ENCODE data around the gene SDR39U1. TPM values are rescaled to one million over a fixed set of nuclear protein-coding genes. Genes with fewer than 3 reads are reported as not detected.
"Not testable (repeated sequence)": the region's sequence is repeated elsewhere in the genome, so short reads cannot be mapped to it uniquely, and the experiment has no call there.

SDR39U1 gene
- polyA plus RNA-seq, 4 donors = 41.4 to 52.6 (median 50.2) TPM

DNA sequence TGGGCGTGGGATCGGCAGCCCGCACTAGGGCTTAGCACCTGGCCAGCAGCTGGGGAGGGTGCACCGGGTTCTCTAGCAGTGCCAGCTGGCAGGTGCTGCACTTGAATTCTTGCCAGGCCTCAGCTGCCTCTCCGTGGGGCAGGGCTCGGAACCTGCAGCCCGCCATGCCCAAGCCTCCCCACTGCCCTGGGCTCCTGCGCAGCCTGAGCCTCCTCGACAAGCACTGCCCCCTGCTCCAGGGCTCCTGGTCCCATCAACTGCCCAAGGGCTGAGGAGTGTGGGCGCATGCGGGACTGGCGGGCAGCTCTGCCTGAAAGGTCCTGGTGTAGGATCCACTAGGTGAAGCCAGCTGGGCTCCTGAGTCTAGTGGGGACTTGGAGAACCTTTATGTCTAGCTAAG, 30.6 kb upstream of the SDR39U1 start:
- Histone ChIP-seq H3K27me3 (ENCODE audit: control insufficient read depth in 3 of 3, insufficient read depth in 3 of 3, low read length in 3 of 3) (no peaks in the 10 kb centered on the region), H3K4me3 (ENCODE audit: low read depth in 1 of 3, low read length in 3 of 3) (no peak overlapping the region), H3K4me1 (ENCODE audit: control insufficient read depth in 3 of 3, insufficient read depth in 2 of 3, low read depth in 1 of 3, low read length in 2 of 3) (no peaks in the 10 kb centered on the region), H3K27ac (ENCODE audit: low read depth in 1 of 3, low read length in 2 of 3) (no peak overlapping the region), H3K9me3 (ENCODE audit: control insufficient read depth in 2 of 2, insufficient read depth in 1 of 2, low read depth in 1 of 2, low read length in 1 of 2) (no peaks in the 10 kb centered on the region), H3K36me3 (ENCODE audit: control insufficient read depth in 3 of 3, insufficient read depth in 2 of 3, low read depth in 1 of 3, low read length in 3 of 3) (no peaks in the 10 kb centered on the region)
- 73 to 88% (median 78%) methylated on average over 9 to 12 of the region's 12 CpGs for WGBS, 3 donors
- FAIRE-seq (no peak), DNase-seq (no peak)

DNA sequence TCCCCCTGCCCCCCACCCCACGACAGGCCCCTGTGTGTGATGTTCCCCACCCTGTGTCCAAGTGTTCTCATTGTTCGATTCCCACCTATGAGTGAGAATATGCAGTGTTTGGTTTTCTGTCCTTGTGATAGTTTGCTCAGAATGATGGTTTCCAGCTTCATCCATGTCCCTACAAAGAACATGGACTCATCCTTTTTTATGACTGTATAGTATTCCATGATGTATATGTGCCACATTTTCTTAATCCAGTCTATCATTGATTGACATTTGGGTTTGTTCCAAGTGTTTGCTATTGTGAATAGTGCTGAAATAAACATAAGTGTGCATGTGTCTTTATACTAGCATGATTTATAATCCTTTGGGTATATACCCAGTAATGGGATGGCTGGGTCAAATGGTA, 27.9 kb upstream of the SDR39U1 start:
- not testable (repeated sequence) for H3K4me1 ChIP-seq (ENCODE audit: control insufficient read depth in 3 of 3, insufficient read depth in 2 of 3, low read depth in 1 of 3, low read length in 2 of 3); H3K4me3 ChIP-seq (ENCODE audit: low read depth in 1 of 3, low read length in 3 of 3); H3K36me3 ChIP-seq (ENCODE audit: control insufficient read depth in 3 of 3, insufficient read depth in 2 of 3, low read depth in 1 of 3, low read length in 3 of 3); FAIRE-seq; H3K9me3 ChIP-seq (ENCODE audit: control insufficient read depth in 2 of 2, insufficient read depth in 1 of 2, low read depth in 1 of 2, low read length in 1 of 2); H3K27me3 ChIP-seq (ENCODE audit: control insufficient read depth in 3 of 3, insufficient read depth in 3 of 3, low read length in 3 of 3); H3K27ac ChIP-seq (ENCODE audit: low read depth in 1 of 3, low read length in 2 of 3); DNase-seq
- 83 to 92% (median 90%) methylated on average over 2 of the region's 2 CpGs for WGBS, 3 donors

DNA sequence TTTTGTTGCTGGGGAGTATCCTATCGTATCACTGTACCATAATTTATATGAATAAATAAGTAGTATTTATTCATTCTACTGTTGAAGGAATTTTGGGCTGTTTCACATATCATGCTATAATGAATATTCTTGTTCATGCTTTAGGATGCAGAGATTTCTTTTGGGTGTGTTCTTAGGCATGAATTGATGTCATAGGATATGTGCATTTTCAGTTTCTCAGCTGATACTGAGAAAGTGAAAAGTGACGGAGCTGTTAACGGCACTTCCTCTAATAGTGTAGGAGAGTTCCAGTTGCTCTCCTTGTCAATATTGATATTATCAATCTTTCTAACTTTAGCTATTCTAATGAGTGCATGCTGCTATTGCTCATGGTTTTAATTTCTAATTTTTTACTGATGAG, 23.2 kb upstream of the SDR39U1 start:
- no peaks in the 10 kb centered on the region for H3K36me3 ChIP-seq (ENCODE audit: control insufficient read depth in 3 of 3, insufficient read depth in 2 of 3, low read depth in 1 of 3, low read length in 3 of 3)
- no peaks in the 10 kb centered on the region for H3K9me3 ChIP-seq (ENCODE audit: control insufficient read depth in 2 of 2, insufficient read depth in 1 of 2, low read depth in 1 of 2, low read length in 1 of 2)
- no peak overlapping the region for H3K4me3 ChIP-seq (ENCODE audit: low read depth in 1 of 3, low read length in 3 of 3)
- H3K4me1 ChIP-seq (ENCODE audit: control insufficient read depth in 3 of 3, insufficient read depth in 2 of 3, low read depth in 1 of 3, low read length in 2 of 3) = no peaks in the 10 kb centered on the region
- H3K27ac ChIP-seq (ENCODE audit: low read depth in 1 of 3, low read length in 2 of 3) = no peak overlapping the region
- 88 to 95% (median 90%) methylated on average over 3 of the region's 3 CpGs for WGBS, 3 donors
- no peak for DNase-seq
- no peaks in the 10 kb centered on the region for H3K27me3 ChIP-seq (ENCODE audit: control insufficient read depth in 3 of 3, insufficient read depth in 3 of 3, low read length in 3 of 3)
- no peak for FAIRE-seq

DNA sequence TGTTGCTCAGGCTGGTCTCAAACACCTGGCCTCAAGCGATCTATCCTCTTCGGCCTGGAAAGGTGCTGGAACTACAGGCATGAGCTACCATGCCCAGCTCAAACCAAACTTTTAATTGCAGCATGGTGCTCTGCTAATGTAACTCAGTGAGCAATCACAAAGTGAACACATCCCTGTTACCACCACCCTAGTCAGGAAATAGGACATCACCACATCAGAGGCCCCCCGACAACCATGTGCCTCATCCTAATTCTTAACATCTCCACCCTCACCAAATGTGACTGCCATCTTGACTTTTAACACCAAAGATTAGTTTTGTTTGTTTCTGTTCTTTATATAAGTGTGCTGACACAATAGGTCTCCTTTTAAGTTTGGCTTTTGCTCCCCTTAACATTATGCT, 22.8 kb upstream of the SDR39U1 start:
- no peaks in the 10 kb centered on the region for H3K36me3 ChIP-seq (ENCODE audit: control insufficient read depth in 3 of 3, insufficient read depth in 2 of 3, low read depth in 1 of 3, low read length in 3 of 3)
- H3K27ac ChIP-seq (ENCODE audit: low read depth in 1 of 3, low read length in 2 of 3) = no peak overlapping the region
- H3K4me1 ChIP-seq (ENCODE audit: control insufficient read depth in 3 of 3, insufficient read depth in 2 of 3, low read depth in 1 of 3, low read length in 2 of 3) = no peaks in the 10 kb centered on the region
- FAIRE-seq = no peak
- no peaks in the 10 kb centered on the region for H3K27me3 ChIP-seq (ENCODE audit: control insufficient read depth in 3 of 3, insufficient read depth in 3 of 3, low read length in 3 of 3)
- no peak overlapping the region for H3K4me3 ChIP-seq (ENCODE audit: low read depth in 1 of 3, low read length in 3 of 3)
- 90 to 95% (median 95%) methylated on average over 3 of the region's 3 CpGs for WGBS, 3 donors
- no peaks in the 10 kb centered on the region for H3K9me3 ChIP-seq (ENCODE audit: control insufficient read depth in 2 of 2, insufficient read depth in 1 of 2, low read depth in 1 of 2, low read length in 1 of 2)
- DNase-seq = no peak

DNA sequence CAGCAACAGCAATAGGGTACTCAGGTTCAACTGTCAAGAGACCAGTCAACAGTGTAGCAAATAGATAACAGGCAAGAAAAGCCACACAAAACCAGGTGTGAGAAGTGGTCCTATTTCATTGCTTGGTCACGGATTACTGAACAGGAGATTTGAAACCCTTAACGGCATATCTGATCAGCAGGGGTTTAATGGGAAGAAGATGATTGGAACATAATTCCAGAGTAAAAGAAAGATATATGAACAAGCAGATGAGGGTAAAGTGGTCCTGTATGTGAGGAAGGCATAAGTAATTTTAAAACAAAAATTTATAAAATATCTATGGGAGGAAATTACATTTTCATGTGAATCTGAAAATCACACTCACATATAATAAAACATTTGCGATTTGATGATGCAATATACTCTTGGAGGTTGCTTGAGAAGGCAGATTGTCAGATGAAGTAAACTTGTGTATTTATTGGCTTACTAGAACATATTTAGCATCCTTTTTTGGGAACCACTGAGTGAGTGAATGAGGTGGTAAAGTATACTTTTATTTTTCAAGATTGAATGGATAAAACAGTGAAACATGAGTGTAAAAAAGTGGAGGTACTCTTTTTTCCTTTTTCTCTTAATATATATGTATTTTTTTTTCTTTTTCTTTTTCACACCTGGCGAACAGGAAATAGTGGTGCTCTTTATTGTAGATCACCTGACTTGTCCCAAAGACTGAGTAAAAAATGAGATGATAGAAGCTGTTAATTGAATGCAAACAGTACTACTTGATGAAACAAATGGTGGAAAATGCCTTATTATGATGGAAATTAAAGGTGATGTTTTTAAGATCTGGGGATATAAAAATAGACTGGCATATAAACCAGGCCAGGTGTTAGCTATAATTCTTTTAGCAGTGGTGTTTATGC, 21.6 kb upstream of the SDR39U1 start:
- H3K27me3 ChIP-seq (ENCODE audit: control insufficient read depth in 3 of 3, insufficient read depth in 3 of 3, low read length in 3 of 3) = no peaks in the 10 kb centered on the region
- H3K9me3 ChIP-seq (ENCODE audit: control insufficient read depth in 2 of 2, insufficient read depth in 1 of 2, low read depth in 1 of 2, low read length in 1 of 2) = no peaks in the 10 kb centered on the region
- no peak overlapping the region for H3K4me3 ChIP-seq (ENCODE audit: low read depth in 1 of 3, low read length in 3 of 3)
- no peak overlapping the region for H3K27ac ChIP-seq (ENCODE audit: low read depth in 1 of 3, low read length in 2 of 3)
- FAIRE-seq = no peak
- WGBS, 3 donors = 65 to 78% (median 69%) methylated on average over 4 of the region's 4 CpGs
- no peaks in the 10 kb centered on the region for H3K36me3 ChIP-seq (ENCODE audit: control insufficient read depth in 3 of 3, insufficient read depth in 2 of 3, low read depth in 1 of 3, low read length in 3 of 3)
- H3K4me1 ChIP-seq (ENCODE audit: control insufficient read depth in 3 of 3, insufficient read depth in 2 of 3, low read depth in 1 of 3, low read length in 2 of 3) = no peaks in the 10 kb centered on the region
- no peak for DNase-seq

DNA sequence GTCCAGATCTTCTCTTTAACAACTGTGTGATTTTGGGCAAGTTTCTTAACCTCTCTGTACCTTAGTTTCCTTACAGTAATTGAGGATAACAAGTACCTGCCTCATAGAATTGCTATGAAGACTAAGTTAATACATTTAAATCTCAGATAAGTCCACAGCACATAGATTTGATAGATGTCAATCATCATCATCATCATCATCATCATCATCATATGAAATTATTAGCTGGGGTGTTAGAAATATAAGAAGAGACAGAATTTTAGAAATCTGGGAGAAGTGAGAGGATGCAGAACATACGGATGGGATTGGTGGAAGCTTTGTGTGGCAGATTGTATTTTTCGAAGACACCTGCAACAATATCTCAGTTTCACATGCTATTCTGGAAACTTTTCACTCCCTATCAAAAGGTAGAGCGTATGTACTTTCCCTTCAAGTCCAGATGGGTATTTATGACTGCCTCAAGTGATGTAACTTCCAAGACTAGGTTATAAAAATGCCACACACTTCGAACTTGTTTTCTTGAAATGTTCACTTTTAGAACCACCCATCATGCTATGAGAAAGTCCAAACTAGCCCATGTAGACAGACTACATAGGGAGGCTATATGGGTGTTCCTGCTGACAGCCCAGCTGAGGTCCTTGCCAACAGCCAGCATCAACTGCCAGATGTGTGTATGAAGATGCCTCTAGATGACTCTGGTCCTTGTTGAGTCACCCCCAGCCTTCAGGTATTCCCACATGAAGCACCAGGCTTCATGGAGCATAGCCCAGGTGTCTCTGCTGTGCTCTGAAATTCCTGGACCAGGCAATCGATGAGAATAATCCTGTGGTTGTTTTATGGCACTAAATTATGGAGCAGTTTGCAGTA, 20.7 kb upstream of the SDR39U1 start:
- H3K27ac ChIP-seq (ENCODE audit: low read depth in 1 of 3, low read length in 2 of 3) = no peak overlapping the region
- DNase-seq (peak in 1 of 2 donors; percentile 9), FAIRE-seq (no peak)
- 29 to 75% (median 53%) methylated on average over 3 to 5 of the region's 5 CpGs for WGBS, 3 donors
- H3K9me3 ChIP-seq (ENCODE audit: control insufficient read depth in 2 of 2, insufficient read depth in 1 of 2, low read depth in 1 of 2, low read length in 1 of 2) = no peaks in the 10 kb centered on the region
- H3K4me1 ChIP-seq (ENCODE audit: control insufficient read depth in 3 of 3, insufficient read depth in 2 of 3, low read depth in 1 of 3, low read length in 2 of 3) = no peaks in the 10 kb centered on the region
- H3K36me3 ChIP-seq (ENCODE audit: control insufficient read depth in 3 of 3, insufficient read depth in 2 of 3, low read depth in 1 of 3, low read length in 3 of 3) = no peaks in the 10 kb centered on the region
- no peaks in the 10 kb centered on the region for H3K27me3 ChIP-seq (ENCODE audit: control insufficient read depth in 3 of 3, insufficient read depth in 3 of 3, low read length in 3 of 3)
- no peak overlapping the region for H3K4me3 ChIP-seq (ENCODE audit: low read depth in 1 of 3, low read length in 3 of 3)

DNA sequence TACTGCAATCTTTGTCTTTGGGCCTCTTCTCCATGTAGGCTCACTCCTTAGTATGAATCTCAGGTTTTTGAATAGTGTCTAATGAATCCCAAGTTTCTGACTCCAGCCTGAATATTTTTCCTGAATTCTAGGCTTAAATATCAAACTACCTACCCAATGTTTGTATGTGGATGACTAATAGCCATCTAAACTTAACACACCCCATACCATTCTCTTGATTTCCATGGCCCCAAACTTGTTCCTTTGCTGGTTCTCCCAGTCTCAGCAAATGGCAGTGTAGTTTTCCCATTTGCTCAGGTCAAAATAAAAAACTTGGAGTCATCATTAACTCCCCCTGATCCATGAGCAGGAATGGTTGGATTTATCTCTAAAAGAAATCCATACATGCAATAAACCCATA, 18.8 kb upstream of the SDR39U1 start:
- no peak overlapping the region for H3K4me3 ChIP-seq (ENCODE audit: low read depth in 1 of 3, low read length in 3 of 3)
- H3K9me3 ChIP-seq (ENCODE audit: control insufficient read depth in 2 of 2, insufficient read depth in 1 of 2, low read depth in 1 of 2, low read length in 1 of 2) = peaks cover 0 to 5% of the 10 kb centered on the region in 2 donors
- no peaks in the 10 kb centered on the region for H3K27me3 ChIP-seq (ENCODE audit: control insufficient read depth in 3 of 3, insufficient read depth in 3 of 3, low read length in 3 of 3)
- DNase-seq = no peak
- H3K36me3 ChIP-seq (ENCODE audit: control insufficient read depth in 3 of 3, insufficient read depth in 2 of 3, low read depth in 1 of 3, low read length in 3 of 3) = peaks cover 0 to 2% (median 0%) of the 10 kb centered on the region in 3 donors
- H3K4me1 ChIP-seq (ENCODE audit: control insufficient read depth in 3 of 3, insufficient read depth in 2 of 3, low read depth in 1 of 3, low read length in 2 of 3) = no peaks in the 10 kb centered on the region
- no peak for FAIRE-seq
- H3K27ac ChIP-seq (ENCODE audit: low read depth in 1 of 3, low read length in 2 of 3) = no peak overlapping the region

DNA sequence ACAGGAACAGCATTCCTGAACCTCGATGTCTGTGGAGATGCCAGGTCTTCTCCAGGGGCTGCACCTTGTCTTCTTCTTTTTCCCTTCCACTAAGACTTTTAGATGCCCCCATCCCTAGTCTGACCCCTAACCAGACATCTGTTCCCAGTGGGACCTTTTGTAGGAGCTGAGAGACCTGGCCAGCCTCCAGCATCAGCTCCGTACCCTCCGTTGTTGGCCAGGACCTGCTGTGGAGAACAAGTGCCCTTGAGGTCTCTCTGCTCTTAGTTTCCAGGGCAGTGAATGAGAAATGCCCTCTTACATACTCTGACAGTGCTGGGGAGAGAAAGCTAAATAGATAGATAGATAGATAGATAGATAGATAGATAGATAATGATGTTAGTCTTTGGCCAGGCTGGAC, 16.8 kb upstream of the SDR39U1 start:
- no peak overlapping the region for H3K27ac ChIP-seq (ENCODE audit: low read depth in 1 of 3, low read length in 2 of 3)
- H3K4me1 ChIP-seq (ENCODE audit: control insufficient read depth in 3 of 3, insufficient read depth in 2 of 3, low read depth in 1 of 3, low read length in 2 of 3) = no peaks in the 10 kb centered on the region
- no peak overlapping the region for H3K4me3 ChIP-seq (ENCODE audit: low read depth in 1 of 3, low read length in 3 of 3)
- peaks cover 0 to 11% of the 10 kb centered on the region in 2 donors for H3K9me3 ChIP-seq (ENCODE audit: control insufficient read depth in 2 of 2, insufficient read depth in 1 of 2, low read depth in 1 of 2, low read length in 1 of 2)
- H3K36me3 ChIP-seq (ENCODE audit: control insufficient read depth in 3 of 3, insufficient read depth in 2 of 3, low read depth in 1 of 3, low read length in 3 of 3) = peaks cover 0 to 5% (median 0%) of the 10 kb centered on the region in 3 donors
- FAIRE-seq (no peak), DNase-seq (no peak)
- H3K27me3 ChIP-seq (ENCODE audit: control insufficient read depth in 3 of 3, insufficient read depth in 3 of 3, low read length in 3 of 3) = no peaks in the 10 kb centered on the region
- WGBS, 3 donors = 81 to 99% (median 92%) methylated on average over 3 of the region's 3 CpGs
